Cardiac fibroblast (primary cell): ENCODE data around the gene PCED1A.

ENCODE experiments used
- DNase-seq, 2 donors: peaks; one replicate each; pipeline versions ENCODE4 v3.0.0 to v3.0.0-alpha.2; 2010; ENCODE audit warnings: low read depth in 2 of 2
- H3K4me3 ChIP-seq, 2 donors: replicated peaks in 1 of 2; 1 replicate in 1 of 2; 2 replicates in 1 of 2; pipeline ENCODE4 v1.5.1; 2011; ENCODE audit warnings: low read depth in 2 of 2, low read length in 2 of 2, mild to moderate bottlenecking in 2 of 2, moderate library complexity in 1 of 2
- CTCF ChIP-seq: IDR thresholded peaks from one replicate; pipeline ENCODE4 v1.5.1; 2011; ENCODE audit warnings: low read depth, mild to moderate bottlenecking, low read length, inconsistent platforms

PCED1A gene

DNA sequence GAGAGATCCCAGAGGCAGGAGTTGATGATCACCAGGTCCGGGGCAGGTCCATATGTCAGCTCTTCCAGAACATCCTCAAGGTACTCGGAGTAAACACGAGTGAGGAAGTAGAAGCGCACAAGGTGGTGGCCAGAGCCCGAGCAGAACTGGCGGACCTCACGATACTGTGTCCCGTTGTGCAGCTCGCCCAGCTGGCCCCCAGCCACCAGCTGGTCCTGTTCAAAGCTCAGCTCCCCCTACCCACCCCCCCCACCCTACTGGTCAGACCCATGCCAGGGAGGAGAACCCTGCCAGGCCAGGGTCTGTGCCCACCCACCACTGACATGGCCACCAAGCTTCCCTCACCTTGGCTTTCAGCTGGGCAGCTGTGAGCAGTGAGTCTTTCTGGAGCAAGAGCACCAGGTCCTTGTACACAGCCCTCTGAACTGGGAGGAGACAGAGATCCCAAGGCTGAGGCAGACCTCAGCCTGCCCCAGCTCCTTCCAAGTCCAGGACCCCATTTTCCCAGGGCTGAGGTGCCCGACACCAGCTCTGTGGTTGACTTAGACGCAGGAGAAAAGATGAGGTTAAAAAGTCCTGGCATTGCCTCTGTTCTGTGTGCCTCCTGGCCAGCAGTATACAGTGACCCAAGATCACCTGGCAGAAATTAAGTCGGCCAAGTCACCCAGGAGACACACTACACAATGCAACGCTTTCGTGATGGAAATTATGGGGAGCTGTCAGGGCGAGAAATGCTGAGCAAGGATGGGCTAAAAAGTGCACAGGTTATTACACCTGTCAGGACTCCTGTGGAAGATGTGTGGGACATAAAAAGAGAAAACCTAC lies 1.4 kb downstream of the PCED1A start:
- no peak overlapping the region for H3K4me3 ChIP-seq
- no peak for DNase-seq
- TF ChIP-seq CTCF: no peak

- H3K4me3 ChIP-seq: no peak overlapping the region
- no peak for DNase-seq
- no peak for TF ChIP-seq CTCF
These were observed 2.2 kb downstream of the PCED1A start for GRCh38 chr20:2838170-2838797.

- DNase-seq: no peak
- TF ChIP-seq CTCF: no peak
- no peak overlapping the region for H3K4me3 ChIP-seq
These were observed 3.1 kb downstream of the PCED1A start for GRCh38 chr20:2837221-2837960.

DNA sequence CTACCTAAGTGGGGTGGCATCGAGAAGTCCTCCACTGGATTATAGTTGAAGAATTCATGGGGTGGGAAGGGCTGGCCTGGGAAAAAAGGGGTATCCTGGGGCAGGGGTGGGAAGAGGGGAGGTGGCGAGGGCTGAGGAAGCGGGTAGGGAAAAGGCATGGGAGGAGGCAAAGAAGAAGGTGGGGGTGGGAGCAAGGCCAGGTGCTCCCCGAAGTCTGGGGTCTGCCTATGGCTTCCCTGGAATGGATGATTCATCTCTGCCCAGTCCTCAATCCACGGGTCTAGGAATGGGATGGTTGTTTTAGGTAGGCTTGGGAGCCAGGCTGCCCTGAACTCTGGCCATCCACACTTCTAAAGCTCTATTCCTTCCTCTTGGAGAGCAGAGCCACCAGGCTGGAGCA lies 4.4 kb downstream of the PCED1A start:
- H3K4me3 ChIP-seq: no peak overlapping the region
- no peak for TF ChIP-seq CTCF
- no peak for DNase-seq

DNA sequence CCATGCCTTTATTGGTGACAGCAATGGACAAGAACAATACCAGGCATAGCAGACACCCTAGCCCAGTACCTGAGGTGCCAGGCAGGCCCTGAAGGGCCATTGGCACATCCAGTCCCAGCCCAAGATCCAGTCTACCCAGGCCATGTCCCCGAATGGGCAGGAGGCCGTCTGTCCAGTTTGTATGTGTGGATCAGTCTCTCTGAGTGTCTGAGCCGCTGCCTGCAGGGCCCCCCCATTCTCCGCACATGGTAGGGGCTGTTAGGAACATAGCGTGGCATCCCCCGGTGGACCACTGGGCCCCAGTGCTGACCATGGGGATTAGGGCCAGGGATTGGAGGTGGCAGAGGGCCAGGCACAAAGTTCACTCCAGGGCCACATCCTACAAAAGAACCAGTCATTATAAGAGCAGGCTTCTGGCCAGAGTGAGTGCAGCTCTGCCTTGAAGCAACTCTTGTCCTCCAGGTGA lies 5.1 kb downstream of the PCED1A start:
- no peak for DNase-seq
- TF ChIP-seq CTCF: no peak
- H3K4me3 ChIP-seq: no peak overlapping the region

DNA sequence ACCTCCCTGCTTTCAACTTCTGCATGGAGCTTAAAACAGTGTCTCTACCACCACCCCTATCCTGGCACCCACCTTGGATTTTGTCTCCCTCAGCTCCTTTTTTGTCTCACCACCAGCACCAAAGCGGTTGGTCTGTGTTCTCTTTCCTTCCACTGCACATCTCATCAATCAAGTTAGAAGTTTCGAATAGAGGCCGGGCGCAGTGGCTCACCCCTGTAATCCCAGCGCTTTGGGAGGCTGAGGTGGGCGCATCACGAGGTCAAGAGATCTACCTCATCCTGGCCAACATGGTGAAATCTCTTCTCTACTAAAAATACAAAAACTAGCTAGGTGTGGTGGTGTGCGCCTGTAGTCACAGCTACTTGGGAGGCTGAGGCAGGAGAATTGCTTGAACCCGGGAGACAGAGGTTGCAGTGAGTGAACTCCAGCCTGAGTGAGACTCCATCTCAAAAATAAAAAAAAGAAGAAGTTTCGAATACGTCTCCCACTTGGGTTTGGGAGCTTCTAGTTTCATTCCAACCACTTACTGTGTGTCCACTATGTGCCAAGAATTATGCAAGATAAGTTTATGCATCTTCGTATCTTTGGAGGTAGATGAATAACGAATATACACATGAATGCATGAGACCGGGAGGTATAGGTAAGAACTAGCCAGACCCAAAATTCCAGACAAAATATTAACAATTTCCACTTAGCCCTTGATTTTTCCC lies 5.9 kb downstream of the PCED1A start:
- no peak overlapping the region for H3K4me3 ChIP-seq
- no peak for TF ChIP-seq CTCF
- no peak for DNase-seq
